Loucy (cell line): ENCODE data around the gene SYNGR2.
"Not testable (repeated sequence)": the region's sequence is repeated elsewhere in the genome, so short reads cannot be mapped to it uniquely, and the experiment has no call there.

Experiments used
- CTCF ChIP-seq: fragments of 200-600 bp; sonication (generic); conservative IDR thresholded peaks from 2 replicates; pipeline ENCODE4 v1.5.1; 2014; ENCODE audit warnings: mild to moderate bottlenecking, antibody characterized with exemption, low read length
- EZH2phosphoT487 ChIP-seq: fragments of 200-600 bp; IDR thresholded peaks from 2 replicates; pipeline ENCODE4 v1.6.1; 2018; ENCODE audit warnings: antibody characterized with exemption, mild to moderate bottlenecking, moderate library complexity, borderline replicate concordance

- not testable (repeated sequence) for TF ChIP-seq CTCF, EZH2phosphoT487
Observed at GRCh38 chr17:78139861-78140168, 28.6 kb upstream of the SYNGR2 start.
